H1 (cell line): ENCODE measurements around the gene FXR2. TPM values are rescaled to one million over a fixed set of nuclear protein-coding genes. Genes with fewer than 3 reads are reported as not detected.

ENCODE experiments used
- polyA plus RNA-seq, 7 experiments: library from polyadenylated mRNA; depleted of rRNA in 3 of 7; stranded (reverse) in 5 of 7; unstranded in 2 of 7; fragments of >200 nt in 5 of 7; fragments of 200-250 nt in 2 of 7; gene quantifications; 1 replicate in 5 of 7; 2 replicates in 1 of 7; 4 replicates in 1 of 7; pipeline versions ENCODE4 v1.2.1 to v1.2.3, GENCODE V29; 2011 to 2013; ENCODE audit warnings: missing spikeins in 2 of 7, mixed read lengths in 2 of 7
- small RNA-seq: library from polyadenylated mRNA; stranded (forward); fragments of <200 nt; extraction: miRNeasy Mini kit (QIAGEN cat#:217004); gene quantifications from one replicate; pipeline ENCODE3, GENCODE V24; 2013; ENCODE audit not compliant: insufficient read depth
- total RNA-seq: library from RNA; stranded (reverse); fragmentation: NEBNext Ultra II Directional; extraction: Animal tissue kit (Norgen Biotek cat#: 25700); gene quantifications from 2 replicates; pipeline ENCODE4 v1.2.1, GENCODE V29; 2021

The FXR2 gene
- total and polyA plus RNA-seq, 2 of the 8 experiments (the other 6 are each of a cell fraction or from before 2014, with no cell fraction given) = 26.2 to 44.0 TPM

Small RNA genes lying within 50 kb of the gene (small RNA-seq; reads per million reads assigned to genes)
- not detected for gene CD68
- not detected for gene SNORA48
- gene SNORD10 = not detected

Other genes with a start within 250 kb of the FXR2 start
- gene TNK1, start 233.8 kb downstream of the FXR2 start, total RNA-seq = 7.6 and 8.7 TPM in 2 replicates
- gene TNK1, start 233.8 kb downstream of the FXR2 start, polyA plus RNA-seq (2011; rRNA removed) = 9.5 and 13.4 TPM in 2 replicates
- gene PLSCR3, start 220.4 kb downstream of the FXR2 start, total RNA-seq = 35.7 and 38.7 TPM in 2 replicates
- gene PLSCR3, start 220.4 kb downstream of the FXR2 start, polyA plus RNA-seq (2011; rRNA removed) = 36.1 and 69.0 TPM in 2 replicates
- 97.0 and 104 TPM in 2 replicates for gene TMEM256, start 210.8 kb downstream of the FXR2 start, total RNA-seq
- 350 and 405 TPM in 2 replicates for gene TMEM256, start 210.8 kb downstream of the FXR2 start, polyA plus RNA-seq (2011; rRNA removed)
- gene NLGN2, start 207.1 kb downstream of the FXR2 start, total RNA-seq = 62.6 and 62.8 TPM in 2 replicates
- 21.2 and 45.6 TPM in 2 replicates for gene NLGN2, start 207.1 kb downstream of the FXR2 start, polyA plus RNA-seq (2011; rRNA removed)
- not detected in 2 replicates for gene SPEM1, start 194.6 kb downstream of the FXR2 start, total RNA-seq
- gene SPEM1, start 194.6 kb downstream of the FXR2 start, polyA plus RNA-seq (2011; rRNA removed) = 0.09 TPM in 1 of 2 replicates, not detected in the other
- not detected in 2 replicates for gene SPEM2, start 189.3 kb downstream of the FXR2 start, total RNA-seq
- gene SPEM2, start 189.3 kb downstream of the FXR2 start, polyA plus RNA-seq (2011; rRNA removed) = 0.03 and 0.17 TPM in 2 replicates
- gene SPEM3, start 186.0 kb downstream of the FXR2 start, total RNA-seq = not detected in 2 replicates
- gene SPEM3, start 186.0 kb downstream of the FXR2 start, polyA plus RNA-seq (2011; rRNA removed) = 0.02 TPM in 1 of 2 replicates, not detected in the other
- 11.2 and 12.2 TPM in 2 replicates for gene TMEM102, start 179.5 kb downstream of the FXR2 start, total RNA-seq
- gene TMEM102, start 179.5 kb downstream of the FXR2 start, polyA plus RNA-seq (2011; rRNA removed) = 10.2 and 14.9 TPM in 2 replicates
- 11.8 and 15.0 TPM in 2 replicates for gene FGF11, start 175.4 kb downstream of the FXR2 start, total RNA-seq
- 26.1 and 42.0 TPM in 2 replicates for gene FGF11, start 175.4 kb downstream of the FXR2 start, polyA plus RNA-seq (2011; rRNA removed)
- 13.8 and 14.1 TPM in 2 replicates for gene CHRNB1, start 169.8 kb downstream of the FXR2 start, total RNA-seq
- gene CHRNB1, start 169.8 kb downstream of the FXR2 start, polyA plus RNA-seq (2011; rRNA removed) = 28.2 and 33.6 TPM in 2 replicates
- gene ZBTB4, start 135.3 kb downstream of the FXR2 start, total RNA-seq = 10.1 and 11.2 TPM in 2 replicates
- 5.9 and 8.1 TPM in 2 replicates for gene ZBTB4, start 135.3 kb downstream of the FXR2 start, polyA plus RNA-seq (2011; rRNA removed)
- not detected in 2 replicates for gene SLC35G6, start 133.5 kb downstream of the FXR2 start, total RNA-seq
- 0.05 TPM in 1 of 2 replicates, not detected in the other for gene SLC35G6, start 133.5 kb downstream of the FXR2 start, polyA plus RNA-seq (2011; rRNA removed)
- 150 and 157 TPM in 2 replicates for gene POLR2A, start 130.5 kb downstream of the FXR2 start, total RNA-seq
- 26.8 and 62.7 TPM in 2 replicates for gene POLR2A, start 130.5 kb downstream of the FXR2 start, polyA plus RNA-seq (2011; rRNA removed)
- gene TNFSF12, start 65.8 kb downstream of the FXR2 start, total RNA-seq = 5.5 and 7.2 TPM in 2 replicates
- gene TNFSF12, start 65.8 kb downstream of the FXR2 start, polyA plus RNA-seq (2011; rRNA removed) = 9.6 and 15.8 TPM in 2 replicates
- 2.1 and 2.3 TPM in 2 replicates for gene TNFSF13, start 56.1 kb downstream of the FXR2 start, total RNA-seq
- 2.6 and 3.1 TPM in 2 replicates for gene TNFSF13, start 56.1 kb downstream of the FXR2 start, polyA plus RNA-seq (2011; rRNA removed)
- 80.3 and 86.2 TPM in 2 replicates for gene SENP3, start 53.0 kb downstream of the FXR2 start, total RNA-seq
- 87.3 and 129 TPM in 2 replicates for gene SENP3, start 53.0 kb downstream of the FXR2 start, polyA plus RNA-seq (2011; rRNA removed)
- 0.31 TPM in 1 of 2 replicates, not detected in the other for gene CD68, start 35.3 kb downstream of the FXR2 start, total RNA-seq
- 0.18 and 0.35 TPM in 2 replicates for gene CD68, start 35.3 kb downstream of the FXR2 start, polyA plus RNA-seq (2011; rRNA removed)
- gene MPDU1, start 31.0 kb downstream of the FXR2 start, total RNA-seq = 63.2 and 66.9 TPM in 2 replicates
- gene MPDU1, start 31.0 kb downstream of the FXR2 start, polyA plus RNA-seq (2011; rRNA removed) = 142 and 154 TPM in 2 replicates
- gene SOX15, start 24.8 kb downstream of the FXR2 start, total RNA-seq = 14.3 and 15.2 TPM in 2 replicates
- gene SOX15, start 24.8 kb downstream of the FXR2 start, polyA plus RNA-seq (2011; rRNA removed) = 26.8 and 39.8 TPM in 2 replicates
- 72.3 and 75.3 TPM in 2 replicates for gene SAT2, start 12.9 kb upstream of the FXR2 start, total RNA-seq
- gene SAT2, start 12.9 kb upstream of the FXR2 start, polyA plus RNA-seq (2011; rRNA removed) = 36.4 and 36.5 TPM in 2 replicates
- gene SHBG, start 15.2 kb upstream of the FXR2 start, total RNA-seq = 0.69 and 1.2 TPM in 2 replicates
- 1.1 and 1.3 TPM in 2 replicates for gene SHBG, start 15.2 kb upstream of the FXR2 start, polyA plus RNA-seq (2011; rRNA removed)
- 19.8 and 21.0 TPM in 2 replicates for gene ATP1B2, start 36.0 kb upstream of the FXR2 start, total RNA-seq
- 9.1 and 12.6 TPM in 2 replicates for gene ATP1B2, start 36.0 kb upstream of the FXR2 start, polyA plus RNA-seq (2011; rRNA removed)
- 198 and 210 TPM in 2 replicates for gene TP53, start 72.6 kb upstream of the FXR2 start, total RNA-seq
- gene TP53, start 72.6 kb upstream of the FXR2 start, polyA plus RNA-seq (2011; rRNA removed) = 143 and 149 TPM in 2 replicates
- 29.3 and 30.1 TPM in 2 replicates for gene WRAP53, start 73.6 kb upstream of the FXR2 start, total RNA-seq
- 29.2 and 38.4 TPM in 2 replicates for gene WRAP53, start 73.6 kb upstream of the FXR2 start, polyA plus RNA-seq (2011; rRNA removed)
- 15.0 and 16.0 TPM in 2 replicates for gene EFNB3, start 90.3 kb upstream of the FXR2 start, total RNA-seq
- 27.1 and 27.3 TPM in 2 replicates for gene EFNB3, start 90.3 kb upstream of the FXR2 start, polyA plus RNA-seq (2011; rRNA removed)
- gene DNAH2, start 102.8 kb upstream of the FXR2 start, total RNA-seq = 0.13 and 0.21 TPM in 2 replicates
- 0.18 and 0.25 TPM in 2 replicates for gene DNAH2, start 102.8 kb upstream of the FXR2 start, polyA plus RNA-seq (2011; rRNA removed)
- 3.4 and 3.7 TPM in 2 replicates for gene KDM6B, start 219.3 kb upstream of the FXR2 start, total RNA-seq
- 0.48 and 0.80 TPM in 2 replicates for gene KDM6B, start 219.3 kb upstream of the FXR2 start, polyA plus RNA-seq (2011; rRNA removed)
- 0.69 TPM in 1 of 2 replicates, not detected in the other for gene TMEM88, start 240.2 kb upstream of the FXR2 start, total RNA-seq
- 8.8 and 11.6 TPM in 2 replicates for gene TMEM88, start 240.2 kb upstream of the FXR2 start, polyA plus RNA-seq (2011; rRNA removed)
- gene NAA38, start 242.7 kb upstream of the FXR2 start, total RNA-seq = 27.0 and 30.2 TPM in 2 replicates
- 109 and 116 TPM in 2 replicates for gene NAA38, start 242.7 kb upstream of the FXR2 start, polyA plus RNA-seq (2011; rRNA removed)
- 15.5 and 18.0 TPM in 2 replicates for gene CYB5D1, start 243.1 kb upstream of the FXR2 start, total RNA-seq
- gene CYB5D1, start 243.1 kb upstream of the FXR2 start, polyA plus RNA-seq (2011; rRNA removed) = 11.0 and 13.5 TPM in 2 replicates